HG03469 (cell line): ENCODE results near the gene RASL10B.

Source experiments
- ATAC-seq: cut with Tn5 transposase; IDR thresholded peaks from one replicate; pipeline ENCODE4 v1.9.1; 2021; ENCODE audit warnings: mild to moderate bottlenecking, moderate library complexity, moderate number of reproducible peaks; ENCODE audit not compliant: unreplicated experiment

The RASL10B gene

GRCh38 chr17:35716897-35717465 is 14.5 kb upstream of the RASL10B start:
- no peak for ATAC-seq

- no peak for ATAC-seq
These were observed 14.0 kb upstream of the RASL10B start for GRCh38 chr17:35717475-35717874.

GRCh38 chr17:35723735-35724134 is 7.7 kb upstream of the RASL10B start:
- no peak for ATAC-seq

GRCh38 chr17:35725058-35725457 is 6.4 kb upstream of the RASL10B start:
- no peak for ATAC-seq

- no peak for ATAC-seq
These were observed 5.7 kb upstream of the RASL10B start for GRCh38 chr17:35725802-35726126.

- ATAC-seq, result no peak
These were observed 5.1 kb upstream of the RASL10B start for GRCh38 chr17:35726127-35726952.

GRCh38 chr17:35726953-35727460 is 4.4 kb upstream of the RASL10B start:
- no peak for ATAC-seq

GRCh38 chr17:35727635-35728034 is 3.8 kb upstream of the RASL10B start:
- ATAC-seq, result no peak

GRCh38 chr17:35728551-35728950 is 2.9 kb upstream of the RASL10B start:
- ATAC-seq, result no peak

GRCh38 chr17:35729405-35729833 is 2.0 kb upstream of the RASL10B start:
- no peak for ATAC-seq

- no peak for ATAC-seq
These were observed 936 bp upstream of the RASL10B start for GRCh38 chr17:35730400-35731005.

GRCh38 chr17:35731917-35732805 is 722 bp downstream of the RASL10B start:
- ATAC-seq, result no peak

GRCh38 chr17:35732806-35733136 is 1.3 kb downstream of the RASL10B start:
- no peak for ATAC-seq

GRCh38 chr17:35733366-35733765 is 1.9 kb downstream of the RASL10B start:
- ATAC-seq, result no peak

- no peak for ATAC-seq
These were observed 3.0 kb downstream of the RASL10B start for GRCh38 chr17:35734396-35734795.

GRCh38 chr17:35735036-35735805 is 3.8 kb downstream of the RASL10B start:
- no peak for ATAC-seq

- no peak for ATAC-seq
These were observed 4.8 kb downstream of the RASL10B start for GRCh38 chr17:35736236-35736635.

- ATAC-seq, result no peak
These were observed 7.2 kb downstream of the RASL10B start for GRCh38 chr17:35738519-35739133.

- no peak for ATAC-seq
These were observed 8.8 kb downstream of the RASL10B start for GRCh38 chr17:35740216-35740615.
